Skin epidermis (tissue), 12 donors: ENCODE results near the gene ZNF554.

ENCODE experiments used
- H3K27ac ChIP-seq, 21 experiments: fragments of 200-600 bp; sonication (generic) in 11 of 21; one replicate each; pipeline ENCODE4 v1.5.0; 2020; ENCODE audit warnings: mild to moderate bottlenecking in 3 of 21, inconsistent platforms in 2 of 21, moderate library complexity in 2 of 21
- H3K4me3 ChIP-seq, 7 experiments: fragments of 200-600 bp; sonication (generic) in 2 of 7; one replicate each; pipeline ENCODE4 v1.5.0; 2020; ENCODE audit warnings: inconsistent platforms in 2 of 7, mild to moderate bottlenecking in 2 of 7, moderate library complexity in 1 of 7

The ZNF554 gene

DNA sequence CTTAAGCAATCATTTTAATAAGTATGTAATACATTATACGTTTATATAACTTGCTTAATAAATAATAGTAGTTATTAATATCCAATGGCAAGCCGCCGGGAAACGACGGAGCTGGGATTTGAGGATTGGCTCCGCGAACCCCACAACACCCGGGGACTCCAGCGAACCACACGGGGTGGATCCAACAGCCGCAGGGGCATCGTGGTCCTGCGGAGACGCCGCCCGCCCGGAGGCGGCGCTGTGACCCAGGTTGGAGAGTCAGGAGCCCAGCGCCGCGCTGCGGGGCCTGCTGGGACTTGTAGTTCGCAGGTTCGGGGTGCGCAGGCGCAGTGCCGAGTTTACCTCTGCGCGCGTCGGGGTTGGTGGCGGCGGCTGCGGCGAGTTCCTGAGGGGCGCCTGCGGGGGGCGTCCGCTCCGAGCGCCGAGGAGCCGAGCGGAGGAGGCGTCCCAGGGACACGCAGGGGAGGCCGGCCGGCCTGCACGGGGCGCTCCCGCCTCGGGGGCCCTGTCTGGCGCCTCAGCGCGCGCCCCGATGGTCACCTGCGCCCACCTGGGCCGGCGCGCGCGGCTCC, at the start of gene ZNF554:
Gene ZNF554 (plus strand): TSS at position 329 of the 572 bp plus-strand sequence. CDS start 204 bp downstream, at position 533.
- H3K27ac ChIP-seq = peak within 1 kb of the TSS in 20 of 21 experiments; percentile 26 to 90 (median 76)
- H3K4me3 ChIP-seq = peak within 1 kb of the TSS; percentile 60 to 95 (median 77)

DNA sequence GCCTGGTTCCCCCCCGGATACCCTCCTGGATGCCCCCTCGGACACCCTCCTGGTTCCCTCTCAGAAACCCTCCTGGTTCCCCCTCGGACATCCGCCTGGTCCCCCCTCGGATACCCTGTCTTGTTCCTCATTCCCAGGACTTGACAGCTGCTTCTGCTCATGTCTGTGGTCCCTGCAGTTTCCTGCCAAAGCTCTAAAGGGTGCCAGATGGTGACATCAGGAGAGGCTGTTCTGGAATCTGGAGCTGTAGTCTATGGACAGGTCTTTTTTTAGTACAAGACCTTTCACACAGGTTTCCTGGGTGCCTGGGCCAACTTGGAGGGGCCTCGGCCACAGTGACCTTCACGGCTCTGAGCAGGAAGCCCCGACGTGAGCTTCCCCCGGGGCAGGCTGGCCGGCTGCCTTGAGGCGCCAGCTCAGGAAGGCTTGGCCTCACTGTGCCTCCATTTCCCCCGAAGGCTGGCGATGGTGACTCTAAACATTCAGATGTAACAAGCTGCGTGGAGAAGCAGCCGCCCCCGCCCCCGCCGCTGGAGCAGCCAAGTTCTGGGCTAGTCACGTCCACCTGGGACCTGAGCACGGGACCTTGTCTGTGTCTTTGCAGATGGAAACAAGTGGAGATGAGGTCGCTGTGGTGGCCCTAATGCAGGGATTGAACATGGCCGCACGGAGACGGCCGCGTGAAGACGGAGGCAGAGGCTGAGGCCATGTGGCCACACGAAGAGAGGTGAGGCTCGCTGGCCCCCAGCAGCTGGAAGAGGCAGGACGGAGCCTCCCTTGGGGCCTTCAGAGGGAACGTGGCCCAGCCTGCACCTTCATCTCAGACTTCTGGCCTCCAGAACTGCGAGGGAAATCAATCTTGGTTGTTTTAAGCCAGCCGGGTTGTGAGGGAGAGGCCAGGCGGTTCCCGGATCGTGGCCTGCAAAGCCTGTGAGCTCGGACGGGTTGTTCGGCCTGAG, 49.3 kb upstream of the ZNF554 start:
- Histone ChIP-seq H3K4me3 (no peak overlapping the region), H3K27ac (peak overlapping the region in 5 of 21 experiments; percentile 12 to 57 (median 21))

DNA sequence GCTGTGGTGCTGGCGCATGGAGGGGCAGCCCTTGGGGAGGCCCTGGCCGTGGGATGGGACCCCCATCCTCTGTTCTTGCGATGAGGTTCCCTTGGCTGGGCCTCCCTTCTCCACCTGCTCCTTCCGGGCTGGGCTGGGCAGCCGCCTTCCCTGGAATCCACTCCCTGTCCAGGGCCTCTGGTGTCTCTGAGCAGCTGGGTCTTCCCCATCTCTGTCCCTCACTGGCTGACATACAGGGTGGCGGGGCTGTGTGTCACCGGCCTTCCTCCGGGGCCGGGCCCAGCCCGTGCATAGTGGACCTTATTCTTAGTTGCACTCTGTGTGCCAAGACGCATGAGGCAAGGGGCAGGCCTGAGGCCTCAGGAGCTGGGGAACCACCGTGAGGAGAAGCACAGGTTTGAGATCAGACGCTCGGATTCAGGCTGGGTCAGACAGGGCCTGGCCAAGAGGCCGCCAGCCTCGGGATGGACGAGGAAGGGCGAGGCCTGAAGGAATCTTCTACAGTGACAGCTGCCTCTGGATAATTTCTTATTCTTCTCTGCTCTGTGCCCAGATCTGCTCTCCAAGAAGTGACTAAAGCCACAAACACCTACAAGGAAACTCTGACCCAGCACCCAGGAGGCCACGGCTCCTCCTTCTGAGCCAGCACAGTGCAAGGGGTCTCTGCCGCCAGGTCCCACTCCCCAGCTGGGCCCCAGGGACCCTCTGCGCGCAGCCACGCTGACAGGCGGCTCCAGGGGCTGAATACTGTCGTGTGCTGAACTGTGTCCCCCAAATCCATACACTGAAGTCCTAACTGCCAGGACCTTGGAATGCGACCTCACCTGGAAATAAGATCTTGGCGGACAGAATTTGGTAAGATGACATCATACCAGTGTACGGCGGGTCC, 47.6 kb upstream of the ZNF554 start:
- H3K27ac ChIP-seq = peak overlapping the region in 1 of 21 experiments; percentile 57
- no peak overlapping the region for H3K4me3 ChIP-seq

DNA sequence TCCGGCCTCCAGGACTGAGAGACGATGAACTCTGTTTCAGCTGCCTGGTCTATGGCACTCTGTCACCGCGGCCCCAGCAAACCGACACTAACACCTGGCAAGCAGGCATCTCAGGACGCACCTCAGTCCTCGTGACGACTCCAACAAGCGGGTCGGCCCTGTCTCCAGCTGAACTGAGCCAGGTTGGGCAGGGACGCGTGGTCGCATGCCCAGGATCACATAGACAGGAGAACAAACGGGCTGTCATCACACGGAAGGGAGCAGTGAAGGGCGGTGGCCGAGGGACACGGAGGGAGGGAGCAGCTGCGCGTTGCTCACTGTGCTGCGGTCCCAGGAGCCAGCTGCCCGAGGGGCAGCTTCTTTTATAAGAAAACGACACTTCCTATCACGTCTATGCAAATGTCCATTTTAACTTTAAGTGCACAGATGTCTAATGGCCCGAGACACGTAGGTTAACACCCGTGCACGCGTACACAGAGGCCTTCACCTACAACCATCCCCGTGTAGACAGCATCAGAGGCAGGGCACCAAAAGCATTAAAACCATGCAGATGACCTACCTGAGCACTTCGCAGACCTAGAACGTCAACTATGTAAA, 45.5 kb upstream of the ZNF554 start:
- H3K27ac ChIP-seq = peak overlapping the region in 7 of 21 experiments; percentile 3 to 83 (median 59)
- H3K4me3 ChIP-seq = no peak overlapping the region

DNA sequence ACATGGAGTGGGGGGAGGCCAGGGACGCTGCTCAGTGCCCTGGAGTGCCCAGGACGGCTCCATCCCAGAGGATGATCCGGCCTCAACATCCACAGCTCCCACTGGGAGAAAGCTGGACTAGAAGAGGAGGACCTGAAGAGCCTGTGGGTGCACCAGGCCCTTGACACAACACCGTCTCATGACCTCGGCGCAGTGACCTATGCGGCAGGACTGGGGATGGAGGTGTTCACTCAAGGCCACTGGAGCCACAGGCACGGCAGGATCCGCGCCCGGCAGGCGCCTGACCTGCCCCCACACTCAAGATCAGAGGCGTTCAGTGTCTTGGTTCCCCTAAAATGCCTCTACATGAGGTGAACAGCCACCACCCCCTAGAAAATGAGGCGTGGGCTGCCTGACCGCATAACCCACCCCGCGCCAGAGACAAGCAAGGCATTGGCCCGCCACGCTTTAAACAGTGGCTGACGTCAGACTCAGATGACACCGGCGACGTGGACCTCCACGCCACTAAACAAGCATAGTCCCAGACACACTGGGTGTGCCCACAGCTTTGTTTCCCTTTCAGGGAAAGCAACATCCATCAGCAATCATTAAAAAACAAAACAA, 44.6 kb upstream of the ZNF554 start:
- H3K4me3 ChIP-seq = no peak overlapping the region
- H3K27ac ChIP-seq = peak overlapping the region in 20 of 21 experiments; percentile 3 to 83 (median 66)

DNA sequence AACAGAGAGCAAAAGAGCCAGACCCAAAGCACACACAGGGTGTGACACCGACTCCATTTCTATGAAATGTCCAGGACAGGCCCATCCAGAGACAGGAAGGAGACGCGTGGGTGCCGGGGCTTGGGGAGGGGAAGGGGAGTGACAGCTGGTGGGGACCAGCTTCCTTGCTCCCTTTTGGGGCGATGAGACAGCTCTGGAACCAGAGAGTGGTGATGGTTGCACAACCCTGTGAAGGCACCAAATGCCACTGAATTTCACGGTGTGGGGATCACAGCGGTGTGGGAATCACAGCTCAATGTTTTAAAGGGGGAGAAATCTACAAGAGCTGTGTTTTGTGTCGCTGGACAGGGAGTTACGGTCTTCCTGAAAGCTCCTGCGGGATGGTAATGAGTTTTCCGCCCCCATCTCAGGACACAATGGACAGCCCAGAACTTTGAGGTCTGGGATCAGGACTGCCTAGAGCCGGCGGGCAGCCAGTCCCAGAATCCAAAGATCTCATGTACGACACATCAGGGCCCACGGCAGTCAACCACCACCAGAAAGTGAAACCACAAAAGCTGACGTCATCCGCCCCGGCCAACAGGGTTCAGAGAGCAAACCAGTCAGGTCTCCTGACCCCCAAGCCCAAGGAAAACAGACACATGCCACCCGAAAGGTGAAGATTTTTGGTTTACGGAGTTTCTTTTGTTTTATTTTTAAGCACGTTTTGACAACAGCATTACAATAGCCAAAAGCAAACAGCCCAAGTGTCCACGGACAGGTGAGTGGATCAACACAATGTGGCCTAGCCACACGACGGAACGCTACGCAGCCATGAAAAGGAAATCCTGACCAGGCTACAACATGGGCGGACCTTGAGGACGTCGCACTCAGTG, 43.9 kb upstream of the ZNF554 start:
- Histone ChIP-seq H3K4me3 (no peak overlapping the region), H3K27ac (peak overlapping the region in 20 of 21 experiments; percentile 3 to 83 (median 66))

DNA sequence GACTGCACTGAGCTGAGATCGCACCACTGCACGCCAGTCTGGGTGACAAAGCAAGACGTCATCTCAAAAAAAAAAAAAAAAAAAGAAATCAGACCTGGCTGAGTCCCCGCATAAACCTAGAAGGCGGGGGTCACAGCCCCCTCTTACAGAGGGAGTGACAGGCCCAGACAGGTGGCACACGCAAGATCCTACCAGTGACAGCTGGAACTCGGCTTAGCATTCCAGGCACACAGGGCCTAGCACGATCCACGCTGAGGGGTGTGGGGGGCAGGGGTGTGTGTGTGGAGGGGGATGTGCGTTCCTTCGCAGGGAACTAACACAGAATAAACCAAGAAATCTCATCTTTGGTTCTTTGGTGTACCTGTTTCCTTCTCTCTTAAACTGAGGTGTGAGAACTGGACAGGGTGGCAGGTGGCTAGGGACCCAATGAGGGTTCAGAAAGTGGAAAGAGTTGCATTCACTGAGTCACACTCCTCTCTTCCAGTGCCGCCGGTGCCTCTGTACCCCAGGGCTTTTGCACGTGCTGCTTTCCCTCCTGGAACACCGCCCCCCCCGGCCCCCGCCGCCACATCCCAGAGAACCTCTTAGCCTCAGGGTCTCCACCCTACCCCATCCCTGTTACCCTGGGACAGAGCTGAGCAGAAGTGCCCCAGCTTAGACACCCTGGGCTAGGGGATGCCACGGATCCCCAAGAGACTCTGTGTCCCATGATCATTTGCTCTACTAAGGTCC, 41.5 kb upstream of the ZNF554 start:
- no peak overlapping the region for H3K4me3 ChIP-seq
- no peak overlapping the region for H3K27ac ChIP-seq

DNA sequence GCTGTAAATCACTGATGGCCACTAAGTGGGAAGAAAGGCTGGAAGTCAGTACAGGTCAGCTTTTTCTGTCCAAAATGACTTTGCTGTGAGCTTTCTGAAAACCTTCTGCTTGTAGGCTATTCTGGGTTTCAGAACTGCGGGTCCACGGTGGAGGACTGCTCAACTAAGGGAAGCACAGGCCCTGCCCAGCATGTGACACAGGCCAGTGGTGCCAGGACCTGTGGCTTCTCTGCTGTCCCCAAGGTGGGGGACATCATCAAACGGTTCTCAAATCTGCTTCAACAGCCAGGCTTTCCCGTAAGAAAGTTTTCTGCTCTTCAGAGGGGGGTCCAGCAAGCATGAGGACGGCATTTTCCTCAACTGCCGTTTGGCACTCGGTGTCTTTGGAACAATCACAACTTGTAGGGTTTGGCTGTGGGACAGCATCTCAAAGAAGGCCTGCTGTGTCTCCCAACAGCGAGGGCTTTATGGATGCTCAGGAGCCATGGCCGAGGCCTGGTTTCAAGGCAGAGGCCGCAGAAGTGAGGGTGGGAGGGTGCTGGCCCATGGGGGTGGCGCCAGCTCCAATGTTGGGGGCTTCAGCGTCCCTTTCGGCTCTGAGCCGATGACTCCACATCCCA, 40.4 kb upstream of the ZNF554 start:
- Histone ChIP-seq H3K27ac (peak overlapping the region in 1 of 21 experiments; percentile 20), H3K4me3 (no peak overlapping the region)

DNA sequence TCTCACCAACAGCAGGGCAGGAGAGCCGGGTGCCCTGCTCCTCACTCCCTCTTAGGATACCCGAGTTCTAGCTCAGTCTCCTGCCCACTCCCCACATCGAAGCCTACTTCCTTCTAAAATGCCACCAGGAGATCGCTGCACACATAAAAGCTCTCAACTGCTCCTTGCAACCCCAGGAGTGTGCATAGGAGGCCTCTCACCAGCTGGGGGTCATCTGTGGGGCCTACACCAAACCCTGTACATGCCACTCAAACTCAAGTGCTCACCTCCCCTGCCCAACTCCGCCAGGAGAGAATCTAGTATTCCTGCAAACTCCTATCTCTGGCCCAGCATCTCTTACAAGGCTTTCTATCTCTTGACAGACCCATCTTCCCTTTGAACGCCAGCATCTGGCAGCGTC, 39.4 kb upstream of the ZNF554 start:
- H3K27ac ChIP-seq = peak overlapping the region in 1 of 21 experiments; percentile 26
- no peak overlapping the region for H3K4me3 ChIP-seq

DNA sequence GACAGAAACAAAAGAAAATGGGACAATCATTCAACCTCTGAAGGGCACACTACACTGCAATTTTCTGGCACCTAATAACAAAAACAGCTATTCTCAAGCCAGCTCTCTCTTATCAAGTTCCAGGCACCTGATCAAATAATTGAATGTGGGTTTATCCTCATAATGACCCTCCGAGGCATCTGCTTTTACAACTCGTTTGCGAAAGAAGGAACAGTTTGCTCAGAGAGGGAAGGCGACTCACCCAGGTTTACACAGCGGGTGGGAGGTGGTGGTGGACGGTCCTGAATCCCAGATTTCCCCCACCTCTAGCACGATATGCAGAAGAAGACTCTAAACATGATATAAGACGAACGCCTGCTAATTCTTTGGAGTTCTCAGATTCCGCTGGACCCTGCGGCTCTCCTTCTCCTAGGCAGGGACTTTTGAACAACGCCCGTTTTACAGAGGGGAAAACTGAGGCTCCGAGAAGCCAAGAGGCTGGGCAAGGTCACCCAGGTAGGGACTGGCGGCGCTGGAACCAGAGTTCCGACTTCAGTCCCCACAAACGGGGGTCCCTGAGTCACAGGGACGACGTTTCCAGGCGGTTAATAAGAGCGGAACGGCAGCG, 37.2 kb upstream of the ZNF554 start:
- Histone ChIP-seq H3K27ac (peak overlapping the region; percentile 69 to 99 (median 97)), H3K4me3 (peak overlapping the region; percentile 92 to 100 (median 100))

DNA sequence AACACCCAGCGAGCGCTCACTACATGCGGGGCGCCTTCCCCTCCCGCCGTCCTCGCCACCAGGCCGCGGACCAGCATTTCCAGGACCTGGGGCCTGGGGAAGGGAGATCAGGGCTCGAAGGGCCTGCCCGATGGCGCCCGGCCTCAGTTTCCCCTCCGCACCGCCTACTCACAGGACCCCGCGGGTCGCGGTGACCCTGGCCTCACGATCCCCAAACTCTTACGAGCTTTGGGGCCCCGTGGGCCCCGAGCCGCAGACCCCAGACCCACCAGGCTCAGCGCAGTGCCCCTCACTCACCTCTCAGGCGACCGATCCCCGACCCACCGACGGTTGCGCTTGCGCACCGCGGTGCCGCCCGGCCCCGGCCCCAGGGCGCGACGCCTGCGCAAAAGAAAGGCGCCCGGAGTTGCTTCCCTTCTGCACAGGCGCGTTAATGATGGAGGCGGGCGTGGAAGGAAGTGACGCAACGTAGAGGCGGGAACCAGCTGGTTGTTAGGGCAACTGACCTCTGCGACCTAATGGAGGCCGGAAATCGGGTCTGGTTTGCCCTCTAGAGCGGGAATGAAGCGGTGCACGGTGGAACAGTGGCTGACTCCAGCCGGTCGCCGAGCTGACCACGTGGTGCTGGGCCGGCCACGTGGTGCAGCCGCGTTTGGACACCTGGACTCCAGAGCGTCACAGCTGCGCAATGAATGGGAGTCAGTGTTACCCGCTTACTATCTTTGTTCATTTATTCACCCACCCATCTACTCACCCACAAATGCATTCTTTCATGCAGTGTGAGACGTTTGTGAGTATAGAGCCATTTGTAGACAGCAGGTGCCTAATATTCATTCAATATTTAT, 36.5 kb upstream of the ZNF554 start, which contains the start of gene SGTA:
Gene SGTA (minus strand): TSS at position 338 of the 845 bp plus-strand sequence. CDS start 14,205 bp downstream, outside the sequence.
- Histone ChIP-seq H3K27ac (peak within 1 kb of the TSS; percentile 69 to 99 (median 97)), H3K4me3 (peak within 1 kb of the TSS; percentile 92 to 100 (median 100))

DNA sequence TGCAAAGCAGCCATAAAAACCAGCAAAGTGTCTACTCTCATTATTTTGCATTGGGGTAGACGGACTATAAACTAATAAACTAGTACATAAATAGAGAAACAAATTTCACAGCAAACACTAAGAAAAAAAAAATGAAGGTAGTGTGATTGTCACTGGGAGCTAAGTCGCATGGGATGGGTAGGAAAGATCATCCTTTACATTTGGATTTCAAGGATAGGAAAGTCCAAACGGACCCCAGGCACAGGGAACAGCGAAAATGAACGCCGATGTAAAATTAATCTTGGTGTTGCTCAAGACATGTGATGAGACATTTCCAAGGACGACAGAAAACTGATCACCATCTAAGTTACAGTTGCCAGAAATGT, 35.9 kb upstream of the ZNF554 start:
- peak overlapping the region in 15 of 21 experiments; percentile 14 to 99 (median 96) for H3K27ac ChIP-seq
- peak overlapping the region in 4 of 7 experiments; percentile 92 to 100 (median 100) for H3K4me3 ChIP-seq

DNA sequence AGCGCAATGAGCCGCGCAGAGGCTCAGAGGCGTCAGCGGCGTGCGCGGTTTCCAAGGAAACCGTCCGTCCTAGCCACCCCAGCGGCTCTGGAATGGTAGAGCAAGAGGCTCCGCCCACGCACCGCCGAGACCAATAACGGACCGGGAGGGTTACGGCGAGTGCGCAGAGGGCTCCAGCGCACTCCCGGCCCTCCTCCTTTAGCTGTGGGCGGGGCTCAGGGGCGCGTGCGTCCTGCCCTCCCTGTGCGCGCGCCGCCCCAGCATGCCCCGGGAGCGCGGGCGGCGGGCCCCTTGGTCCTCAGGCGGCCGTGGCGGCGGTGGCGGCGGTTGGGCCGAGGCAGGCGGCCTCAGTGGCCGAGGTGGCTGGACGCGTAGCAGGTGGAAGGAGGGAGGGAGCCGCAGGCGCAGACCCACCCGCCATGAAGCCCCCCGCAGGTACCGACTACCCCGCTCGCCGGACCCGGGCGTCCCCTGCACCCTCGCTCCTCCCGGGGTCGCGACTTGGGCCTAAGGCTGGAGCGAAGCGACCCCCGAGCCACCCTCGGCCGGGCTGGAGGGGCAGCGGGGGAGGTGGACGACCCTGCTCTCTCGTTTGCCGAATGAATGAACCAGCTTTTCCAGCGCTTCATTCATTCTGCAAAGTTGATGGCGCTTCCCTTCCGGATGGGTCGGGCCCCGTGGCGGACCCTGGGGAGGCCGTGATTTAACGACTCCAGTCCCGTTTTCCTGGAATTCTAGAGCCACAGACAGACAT, 34.2 kb upstream of the ZNF554 start, which contains the start of gene THOP1:
Gene THOP1 (plus strand): TSS at position 260 of the 754 bp plus-strand sequence. CDS start 160 bp downstream, at position 420.
- peak within 1 kb of the TSS; percentile 37 to 88 (median 79) for H3K27ac ChIP-seq
- H3K4me3 ChIP-seq = peak within 1 kb of the TSS; percentile 66 to 95 (median 89)

DNA sequence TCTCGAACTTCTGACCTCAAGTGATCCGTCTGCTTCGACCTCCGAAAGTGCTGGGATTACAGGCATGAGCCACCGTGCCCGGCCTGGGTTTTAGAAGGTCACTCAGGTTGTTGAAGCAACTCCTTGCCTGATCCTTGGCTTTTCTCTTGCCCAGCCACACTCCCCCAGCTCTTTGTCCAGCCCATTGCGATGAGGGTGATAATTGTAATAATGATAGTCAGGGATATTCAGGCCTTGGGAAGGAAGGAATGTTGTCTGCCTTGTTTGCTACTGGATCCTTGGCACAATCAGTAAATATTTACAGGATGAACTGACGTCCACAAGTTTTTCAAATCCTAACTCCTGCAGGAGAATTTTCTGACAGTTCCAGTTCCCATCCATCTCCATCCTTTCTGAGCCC, 32.6 kb upstream of the ZNF554 start:
- Histone ChIP-seq H3K27ac (no peak overlapping the region), H3K4me3 (no peak overlapping the region)

DNA sequence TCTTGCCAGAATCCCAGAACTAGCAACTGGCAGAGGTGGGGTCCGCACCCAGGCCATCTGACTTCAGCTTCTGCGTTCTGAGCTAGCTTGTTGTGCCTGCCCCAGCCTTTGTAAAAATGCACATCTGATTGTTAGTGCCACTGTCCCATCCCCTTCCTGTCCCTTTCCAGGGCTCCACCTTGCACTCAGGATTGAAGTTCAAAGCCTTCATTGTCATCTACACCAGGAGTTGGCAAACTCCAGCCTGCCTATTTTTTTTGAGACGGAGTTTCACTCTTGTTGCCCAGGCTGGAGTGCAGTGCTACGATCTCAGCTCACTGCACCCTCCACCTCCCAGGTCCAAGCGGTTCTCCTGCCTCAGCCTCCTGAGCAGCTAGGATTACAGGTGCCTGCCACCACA, 31.4 kb upstream of the ZNF554 start:
- Histone ChIP-seq H3K4me3 (no peak overlapping the region), H3K27ac (no peak overlapping the region)
